SHP77 treated with DMSO at 0.1 percent for 48 hours (cell line): ENCODE measurements around the gene MIPEP.
"Not testable (repeated sequence)": the region's sequence is repeated elsewhere in the genome, so short reads cannot be mapped to it uniquely, and the experiment has no call there.

Experiments used
- DNase-seq: peaks from one replicate; lab custom pipeline; 2025; lab: John Stamatoyannopoulos, UW

MIPEP gene

GRCh38 chr13:23889615-23890607, 711 bp upstream of the MIPEP start:
- no peak for DNase-seq

- DNase-seq: not testable (repeated sequence)
These were observed 4.8 kb downstream of the MIPEP start for GRCh38 chr13:23884361-23884760.

GRCh38 chr13:23883255-23883654, 5.9 kb downstream of the MIPEP start:
- no peak for DNase-seq

- DNase-seq: not testable (repeated sequence)
These were observed 7.8 kb downstream of the MIPEP start for GRCh38 chr13:23881402-23881800.

- DNase-seq: not testable (repeated sequence)
These were observed 8.5 kb downstream of the MIPEP start for GRCh38 chr13:23880493-23881401.

- DNase-seq: no peak
These were observed 11.9 kb downstream of the MIPEP start for GRCh38 chr13:23877286-23877685.

- DNase-seq: no peak
These were observed 12.9 kb downstream of the MIPEP start for GRCh38 chr13:23876265-23876664.

- peak; percentile 22 for DNase-seq
These were observed 17.5 kb downstream of the MIPEP start for GRCh38 chr13:23871616-23872220.

- no peak for DNase-seq
These were observed 18.7 kb downstream of the MIPEP start for GRCh38 chr13:23870356-23871140.

GRCh38 chr13:23868521-23868920, 20.7 kb downstream of the MIPEP start:
- DNase-seq: no peak

GRCh38 chr13:23867027-23867491, 22.1 kb downstream of the MIPEP start:
- no peak for DNase-seq

- DNase-seq: no peak
These were observed 22.7 kb downstream of the MIPEP start for GRCh38 chr13:23866420-23867026.

GRCh38 chr13:23865906-23866305, 23.3 kb downstream of the MIPEP start:
- DNase-seq: no peak

- no peak for DNase-seq
These were observed 24.2 kb downstream of the MIPEP start for GRCh38 chr13:23865026-23865425.

- no peak for DNase-seq
These were observed 27.9 kb downstream of the MIPEP start for GRCh38 chr13:23861310-23861709.

GRCh38 chr13:23859904-23860303, 29.3 kb downstream of the MIPEP start:
- DNase-seq: no peak

- no peak for DNase-seq
These were observed 29.7 kb downstream of the MIPEP start for GRCh38 chr13:23859455-23859854.

GRCh38 chr13:23858546-23858945, 30.7 kb downstream of the MIPEP start:
- no peak for DNase-seq

GRCh38 chr13:23856008-23856750, 33.0 kb downstream of the MIPEP start:
- no peak for DNase-seq

GRCh38 chr13:23855360-23855759, 33.8 kb downstream of the MIPEP start:
- no peak for DNase-seq
